MG63 (cell line): ENCODE results near the gene ACP4. TPM values are rescaled to one million over a fixed set of nuclear protein-coding genes. Genes with fewer than 3 reads are reported as not detected.

Source experiments
- DNase-seq: peaks from one replicate; pipeline ENCODE4 v3.0.0-alpha.2; 2020
- H3K27me3 ChIP-seq: fragments of 250-450 bp; sonication (Bioruptor Pico); 2 replicates; pipeline ENCODE4 v1.5.1; 2020; ENCODE audit warnings: mild to moderate bottlenecking, moderate library complexity
- H3K36me3 ChIP-seq: fragments of 250-450 bp; sonication (Bioruptor Pico); 2 replicates; pipeline ENCODE4 v1.5.1; 2020; ENCODE audit warnings: mild to moderate bottlenecking, moderate library complexity
- H3K4me3 ChIP-seq: fragments of 250-450 bp; sonication (Bioruptor Pico); 2 replicates; pipeline ENCODE4 v1.5.1; 2020; ENCODE audit warnings: mild to moderate bottlenecking, moderate library complexity
- H3K9me3 ChIP-seq: fragments of 250-450 bp; sonication (Bioruptor Pico); 2 replicates; pipeline ENCODE4 v1.5.1; 2020; ENCODE audit warnings: mild to moderate bottlenecking, moderate library complexity
- total RNA-seq: library from RNA; depleted of rRNA; stranded (reverse); fragments of >200 nt; shearing (Covaris generic); gene quantifications from 2 replicates; pipeline ENCODE4 v1.2.3, GENCODE V29; 2014; ENCODE audit warnings: low replicate concordance

Gene ACP4
- total RNA-seq, 1 experiment from 2014 or later, result not detected

GRCh38 chr19:50826492-50827240 is 36.5 kb downstream of the ACP4 start:
- H3K4me3 ChIP-seq, result no peak overlapping the region

GRCh38 chr19:50827476-50827875 is 37.3 kb downstream of the ACP4 start:
- Histone ChIP-seq H3K36me3 (no peaks in the 10 kb centered on the region), H3K9me3 (no peaks in the 10 kb centered on the region), H3K27me3 (peaks cover 32% of the 10 kb centered on the region), H3K4me3 (no peak overlapping the region)
- DNase-seq, result no peak

More at GRCh38 chr19:50826492-50827240, 36.5 kb downstream of the ACP4 start:
- Histone ChIP-seq H3K9me3 (no peaks in the 10 kb centered on the region), H3K27me3 (peaks cover 38% of the 10 kb centered on the region), H3K36me3 (no peaks in the 10 kb centered on the region)
- no peak for DNase-seq

- Histone ChIP-seq H3K27me3 (peaks cover 23% of the 10 kb centered on the region), H3K36me3 (no peaks in the 10 kb centered on the region), H3K9me3 (no peaks in the 10 kb centered on the region), H3K4me3 (no peak overlapping the region)
- DNase-seq, result no peak
Observed at GRCh38 chr19:50829801-50830200, 39.6 kb downstream of the ACP4 start.

- Histone ChIP-seq H3K4me3 (no peak overlapping the region), H3K27me3 (peaks cover 21% of the 10 kb centered on the region)
Observed at GRCh38 chr19:50830266-50831025, 40.2 kb downstream of the ACP4 start.

GRCh38 chr19:50831026-50831396 is 40.8 kb downstream of the ACP4 start:
- H3K9me3 ChIP-seq, result no peaks in the 10 kb centered on the region
- no peaks in the 10 kb centered on the region for H3K36me3 ChIP-seq
- no peak for DNase-seq
- H3K4me3 ChIP-seq, result no peak overlapping the region
- peaks cover 21% of the 10 kb centered on the region for H3K27me3 ChIP-seq

More at GRCh38 chr19:50830266-50831025, 40.2 kb downstream of the ACP4 start:
- no peak for DNase-seq
- no peaks in the 10 kb centered on the region for H3K9me3 ChIP-seq
- H3K36me3 ChIP-seq, result no peaks in the 10 kb centered on the region

GRCh38 chr19:50832666-50833065 is 42.5 kb downstream of the ACP4 start:
- Histone ChIP-seq H3K4me3 (no peak overlapping the region), H3K36me3 (no peaks in the 10 kb centered on the region), H3K27me3 (peaks cover 21% of the 10 kb centered on the region), H3K9me3 (no peaks in the 10 kb centered on the region)
- DNase-seq, result no peak

GRCh38 chr19:50833117-50833801 is 43.0 kb downstream of the ACP4 start, which contains the start of gene KLK15:
Gene KLK15, minus strand, starts transcription at chr19:50833574. Its CDS starts 2,082 bp downstream, at chr19:50831492.
- H3K36me3 ChIP-seq, result no peaks in the 10 kb centered on the region
- no peaks in the 10 kb centered on the region for H3K9me3 ChIP-seq
- no peak for DNase-seq
- H3K27me3 ChIP-seq, result peaks cover 15% of the 10 kb centered on the region
- no peak within 1 kb of the TSS for H3K4me3 ChIP-seq

- Histone ChIP-seq H3K36me3 (no peaks in the 10 kb centered on the region), H3K27me3 (peaks cover 15% of the 10 kb centered on the region), H3K9me3 (no peaks in the 10 kb centered on the region), H3K4me3 (no peak overlapping the region)
- DNase-seq, result no peak
Observed at GRCh38 chr19:50833802-50834167, 43.6 kb downstream of the ACP4 start.

GRCh38 chr19:50835103-50835784 is 45.0 kb downstream of the ACP4 start:
- Histone ChIP-seq H3K27me3 (peaks cover 17% of the 10 kb centered on the region), H3K9me3 (no peaks in the 10 kb centered on the region), H3K36me3 (no peaks in the 10 kb centered on the region), H3K4me3 (peak overlapping the region; percentile 34)
- DNase-seq, result no peak

- no peaks in the 10 kb centered on the region for H3K36me3 ChIP-seq
- H3K4me3 ChIP-seq, result peak overlapping the region; percentile 34
- peak; percentile 46 for DNase-seq
Observed at GRCh38 chr19:50835785-50836542, 45.7 kb downstream of the ACP4 start.

GRCh38 chr19:50836543-50837195 is 46.5 kb downstream of the ACP4 start:
- Histone ChIP-seq H3K36me3 (no peaks in the 10 kb centered on the region), H3K4me3 (no peak overlapping the region)

More at GRCh38 chr19:50835785-50836542, 45.7 kb downstream of the ACP4 start:
- Histone ChIP-seq H3K9me3 (no peaks in the 10 kb centered on the region), H3K27me3 (peaks cover 18% of the 10 kb centered on the region)

GRCh38 chr19:50837300-50837699 is 47.1 kb downstream of the ACP4 start:
- DNase-seq, result no peak
- peaks cover 28% of the 10 kb centered on the region for H3K27me3 ChIP-seq
- H3K36me3 ChIP-seq, result no peaks in the 10 kb centered on the region
- H3K9me3 ChIP-seq, result no peaks in the 10 kb centered on the region
- H3K4me3 ChIP-seq, result no peak overlapping the region

More at GRCh38 chr19:50836543-50837195, 46.5 kb downstream of the ACP4 start:
- no peaks in the 10 kb centered on the region for H3K9me3 ChIP-seq
- DNase-seq, result no peak
- peaks cover 22% of the 10 kb centered on the region for H3K27me3 ChIP-seq

GRCh38 chr19:50838239-50838638 is 48.0 kb downstream of the ACP4 start:
- DNase-seq, result no peak
- H3K4me3 ChIP-seq, result no peak overlapping the region
- peaks cover 36% of the 10 kb centered on the region for H3K27me3 ChIP-seq
- no peaks in the 10 kb centered on the region for H3K36me3 ChIP-seq
- no peaks in the 10 kb centered on the region; the same call in 1 of the 2 replicates for H3K9me3 ChIP-seq

- H3K9me3 ChIP-seq, result no peaks in the 10 kb centered on the region; the same call in 1 of the 2 replicates
- H3K27me3 ChIP-seq, result peaks cover 40% of the 10 kb centered on the region
- H3K4me3 ChIP-seq, result no peak overlapping the region
- no peaks in the 10 kb centered on the region for H3K36me3 ChIP-seq
- DNase-seq, result no peak
Observed at GRCh38 chr19:50839712-50840655, 49.8 kb downstream of the ACP4 start.
